GM21447 (cell line): ENCODE measurements around the gene ARAP2.
A peak's percentile ranks its signal among the peaks of the same experiment; 100 is the strongest.

Source experiments
- ATAC-seq: cut with Tn5 transposase; IDR thresholded peaks from one replicate; pipeline ENCODE4 v1.9.1; 2021; ENCODE audit not compliant: unreplicated experiment

Gene ARAP2

GRCh38 chr4:36218121-36218520, 26.2 kb downstream of the ARAP2 start:
- no peak for ATAC-seq

- ATAC-seq = no peak
Observed at GRCh38 chr4:36215627-36216026, 28.7 kb downstream of the ARAP2 start.

GRCh38 chr4:36214735-36215485, 29.4 kb downstream of the ARAP2 start:
- ATAC-seq = no peak

- no peak for ATAC-seq
Observed at GRCh38 chr4:36213977-36214376, 30.3 kb downstream of the ARAP2 start.

GRCh38 chr4:36211084-36211483, 33.2 kb downstream of the ARAP2 start:
- ATAC-seq = no peak

GRCh38 chr4:36209941-36210649, 34.2 kb downstream of the ARAP2 start:
- ATAC-seq = no peak

- peak; percentile 97 for ATAC-seq
Observed at GRCh38 chr4:36208893-36209473, 35.3 kb downstream of the ARAP2 start.

GRCh38 chr4:36207831-36208520, 36.3 kb downstream of the ARAP2 start:
- ATAC-seq = no peak

GRCh38 chr4:36207367-36207766, 36.9 kb downstream of the ARAP2 start:
- no peak for ATAC-seq

GRCh38 chr4:36206603-36207311, 37.6 kb downstream of the ARAP2 start:
- ATAC-seq = no peak

- no peak for ATAC-seq
Observed at GRCh38 chr4:36206012-36206411, 38.3 kb downstream of the ARAP2 start.

GRCh38 chr4:36198861-36199260, 45.5 kb downstream of the ARAP2 start:
- ATAC-seq = no peak

GRCh38 chr4:36198068-36198808, 46.1 kb downstream of the ARAP2 start:
- ATAC-seq = no peak

GRCh38 chr4:36197501-36197900, 46.8 kb downstream of the ARAP2 start:
- ATAC-seq = no peak

- no peak for ATAC-seq
Observed at GRCh38 chr4:36196145-36196913, 48.0 kb downstream of the ARAP2 start.

GRCh38 chr4:36192922-36193321, 51.4 kb downstream of the ARAP2 start:
- ATAC-seq = no peak

GRCh38 chr4:36189511-36190226, 54.6 kb downstream of the ARAP2 start:
- peak; percentile 92 for ATAC-seq

- ATAC-seq = peak; percentile 43
Observed at GRCh38 chr4:36187723-36188333, 56.5 kb downstream of the ARAP2 start.
